GM06990 (cell line): ENCODE data around the gene SCLY.

Experiments
- DNase-seq: peaks from one replicate; pipeline ENCODE4 v3.0.0-alpha.2; 2011; ENCODE audit not compliant: insufficient read length; ENCODE audit errors: extremely low read depth
- H3K27me3 ChIP-seq: replicated peaks from 2 replicates; pipeline ENCODE4 v1.6.0; 2011; ENCODE audit warnings: low read length; ENCODE audit not compliant: control insufficient read depth, insufficient read depth
- H3K36me3 ChIP-seq: 2 replicates; pipeline ENCODE4 v1.5.1; 2011; ENCODE audit warnings: low read length; ENCODE audit not compliant: control insufficient read depth, insufficient read depth
- H3K4me3 ChIP-seq: replicated peaks from 2 replicates; pipeline ENCODE4 v1.5.1; 2011; ENCODE audit warnings: low read depth, mild to moderate bottlenecking, control low read depth, low read length
- CTCF ChIP-seq: IDR thresholded peaks from 2 replicates; pipeline ENCODE4 v1.5.1; 2011; ENCODE audit warnings: low read length, control low read depth, mild to moderate bottlenecking, inconsistent platforms; ENCODE audit not compliant: insufficient read depth, poor library complexity, severe bottlenecking

The SCLY gene

GRCh38 chr2:238079874-238080327 is 19.1 kb downstream of the SCLY start:
- DNase-seq: no peak
- Histone ChIP-seq H3K27me3 (no peaks in the 10 kb centered on the region), H3K4me3 (no peak overlapping the region), H3K36me3 (peaks cover 21% of the 10 kb centered on the region)
- TF ChIP-seq CTCF: no peak

- H3K36me3 ChIP-seq: peaks cover 21% of the 10 kb centered on the region
- DNase-seq: no peak
- TF ChIP-seq CTCF: no peak
- no peak overlapping the region for H3K4me3 ChIP-seq
- no peaks in the 10 kb centered on the region for H3K27me3 ChIP-seq
Observed at GRCh38 chr2:238080518-238080917, 19.7 kb downstream of the SCLY start.

- no peak for TF ChIP-seq CTCF
- DNase-seq: no peak
- Histone ChIP-seq H3K36me3 (peaks cover 21% of the 10 kb centered on the region), H3K4me3 (no peak overlapping the region), H3K27me3 (no peaks in the 10 kb centered on the region)
Observed at GRCh38 chr2:238081150-238081549, 20.3 kb downstream of the SCLY start.

GRCh38 chr2:238081561-238081960 is 20.8 kb downstream of the SCLY start:
- DNase-seq: no peak
- H3K36me3 ChIP-seq: peaks cover 21% of the 10 kb centered on the region

GRCh38 chr2:238082151-238082550 is 21.4 kb downstream of the SCLY start:
- Histone ChIP-seq H3K36me3 (peaks cover 21% of the 10 kb centered on the region), H3K27me3 (no peaks in the 10 kb centered on the region), H3K4me3 (no peak overlapping the region)
- DNase-seq: no peak
- no peak for TF ChIP-seq CTCF

More at GRCh38 chr2:238081561-238081960, 20.8 kb downstream of the SCLY start:
- no peaks in the 10 kb centered on the region for H3K27me3 ChIP-seq
- no peak for TF ChIP-seq CTCF
- H3K4me3 ChIP-seq: no peak overlapping the region

GRCh38 chr2:238082827-238083226 is 22.0 kb downstream of the SCLY start:
- Histone ChIP-seq H3K4me3 (no peak overlapping the region), H3K27me3 (no peaks in the 10 kb centered on the region), H3K36me3 (peaks cover 21% of the 10 kb centered on the region)
- DNase-seq: no peak
- no peak for TF ChIP-seq CTCF
